Measurements from ENCODE around the gene PAQR8. TPM values are rescaled to one million over a fixed set of nuclear protein-coding genes. Genes with fewer than 3 reads are reported as not detected.

The PAQR8 gene
- polyA plus RNA-seq, 1 donor from 2014 or later: 1.8 TPM

DNA sequence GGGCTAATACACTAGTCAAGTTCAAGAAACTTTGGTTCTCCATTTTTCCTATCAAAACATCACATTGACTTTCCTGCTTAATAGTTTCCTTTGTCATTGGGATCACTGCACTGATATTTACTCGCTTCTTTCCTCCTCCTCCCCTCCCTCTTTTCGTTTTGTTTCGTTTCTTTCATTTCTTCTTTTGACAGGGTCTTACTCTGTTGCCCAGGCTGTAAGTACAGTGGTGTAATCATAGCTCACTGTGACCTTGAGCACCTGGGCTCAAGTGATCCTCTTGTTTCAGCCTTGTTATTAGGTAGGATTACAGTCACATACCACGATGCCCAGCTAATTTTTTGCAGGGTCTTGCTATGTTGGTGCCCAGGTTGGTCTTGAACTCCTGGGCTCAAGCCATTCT lies 12.3 kb downstream of the PAQR8 start:
- Histone ChIP-seq H3K9me3 (ENCODE audit: low read length) (no peaks in the 10 kb centered on the region), H3K27me3 (ENCODE audit: insufficient read depth, low read depth, low read length) (no peaks in the 10 kb centered on the region), H3K27ac (ENCODE audit: low read length) (no peak overlapping the region), H3K79me2 (replicated peaks; ENCODE audit: insufficient read depth, low read length) (no peaks in the 10 kb centered on the region), H3K9ac (ENCODE audit: low read length) (no peak overlapping the region), H3K9me2 (ENCODE audit: insufficient read depth, low read length) (no peaks in the 10 kb centered on the region), H3K4me3 (ENCODE audit: low read length) (no peak overlapping the region), H3K4me2 (ENCODE audit: low read length) (no peak overlapping the region), H4K20me1 (ENCODE audit: insufficient read depth) (no peaks in the 10 kb centered on the region), H3K36me3 (ENCODE audit: insufficient read depth, low read length) (no peaks in the 10 kb centered on the region), H2AFZ (ENCODE audit: low read depth, low read length) (no peak overlapping the region), H3F3A (ENCODE audit: insufficient read depth, low read length, poor library complexity, severe bottlenecking) (no peaks in the 10 kb centered on the region)
- TF ChIP-seq EZH2 (IDR thresholded peaks at IDR 0.05; ENCODE audit: borderline replicate concordance, insufficient read depth, low read length, poor library complexity, severe bottlenecking): no peak
- no peak for TF ChIP-seq TAF1 (IDR thresholded peaks at IDR 0.05; ENCODE audit: low read depth)
- TF ChIP-seq MXI1 (conservative IDR thresholded peaks at IDR 0.05; ENCODE audit: poor library complexity, severe bottlenecking): no peak
- TF ChIP-seq SMC3 (conservative IDR thresholded peaks at IDR 0.05; ENCODE audit: poor library complexity): no peak
- TF ChIP-seq, protein P1, sequence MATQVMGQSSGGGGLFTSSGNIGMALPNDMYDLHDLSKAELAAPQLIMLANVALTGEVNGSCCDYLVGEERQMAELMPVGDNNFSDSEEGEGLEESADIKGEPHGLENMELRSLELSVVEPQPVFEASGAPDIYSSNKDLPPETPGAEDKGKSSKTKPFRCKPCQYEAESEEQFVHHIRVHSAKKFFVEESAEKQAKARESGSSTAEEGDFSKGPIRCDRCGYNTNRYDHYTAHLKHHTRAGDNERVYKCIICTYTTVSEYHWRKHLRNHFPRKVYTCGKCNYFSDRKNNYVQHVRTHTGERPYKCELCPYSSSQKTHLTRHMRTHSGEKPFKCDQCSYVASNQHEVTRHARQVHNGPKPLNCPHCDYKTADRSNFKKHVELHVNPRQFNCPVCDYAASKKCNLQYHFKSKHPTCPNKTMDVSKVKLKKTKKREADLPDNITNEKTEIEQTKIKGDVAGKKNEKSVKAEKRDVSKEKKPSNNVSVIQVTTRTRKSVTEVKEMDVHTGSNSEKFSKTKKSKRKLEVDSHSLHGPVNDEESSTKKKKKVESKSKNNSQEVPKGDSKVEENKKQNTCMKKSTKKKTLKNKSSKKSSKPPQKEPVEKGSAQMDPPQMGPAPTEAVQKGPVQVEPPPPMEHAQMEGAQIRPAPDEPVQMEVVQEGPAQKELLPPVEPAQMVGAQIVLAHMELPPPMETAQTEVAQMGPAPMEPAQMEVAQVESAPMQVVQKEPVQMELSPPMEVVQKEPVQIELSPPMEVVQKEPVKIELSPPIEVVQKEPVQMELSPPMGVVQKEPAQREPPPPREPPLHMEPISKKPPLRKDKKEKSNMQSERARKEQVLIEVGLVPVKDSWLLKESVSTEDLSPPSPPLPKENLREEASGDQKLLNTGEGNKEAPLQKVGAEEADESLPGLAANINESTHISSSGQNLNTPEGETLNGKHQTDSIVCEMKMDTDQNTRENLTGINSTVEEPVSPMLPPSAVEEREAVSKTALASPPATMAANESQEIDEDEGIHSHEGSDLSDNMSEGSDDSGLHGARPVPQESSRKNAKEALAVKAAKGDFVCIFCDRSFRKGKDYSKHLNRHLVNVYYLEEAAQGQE (IDR thresholded peaks at IDR 0.05; ENCODE audit: borderline replicate concordance): no peak
- no peak for TF ChIP-seq EP300 (conservative IDR thresholded peaks at IDR 0.05; ENCODE audit: poor library complexity, severe bottlenecking)
- TF ChIP-seq, protein P2, sequence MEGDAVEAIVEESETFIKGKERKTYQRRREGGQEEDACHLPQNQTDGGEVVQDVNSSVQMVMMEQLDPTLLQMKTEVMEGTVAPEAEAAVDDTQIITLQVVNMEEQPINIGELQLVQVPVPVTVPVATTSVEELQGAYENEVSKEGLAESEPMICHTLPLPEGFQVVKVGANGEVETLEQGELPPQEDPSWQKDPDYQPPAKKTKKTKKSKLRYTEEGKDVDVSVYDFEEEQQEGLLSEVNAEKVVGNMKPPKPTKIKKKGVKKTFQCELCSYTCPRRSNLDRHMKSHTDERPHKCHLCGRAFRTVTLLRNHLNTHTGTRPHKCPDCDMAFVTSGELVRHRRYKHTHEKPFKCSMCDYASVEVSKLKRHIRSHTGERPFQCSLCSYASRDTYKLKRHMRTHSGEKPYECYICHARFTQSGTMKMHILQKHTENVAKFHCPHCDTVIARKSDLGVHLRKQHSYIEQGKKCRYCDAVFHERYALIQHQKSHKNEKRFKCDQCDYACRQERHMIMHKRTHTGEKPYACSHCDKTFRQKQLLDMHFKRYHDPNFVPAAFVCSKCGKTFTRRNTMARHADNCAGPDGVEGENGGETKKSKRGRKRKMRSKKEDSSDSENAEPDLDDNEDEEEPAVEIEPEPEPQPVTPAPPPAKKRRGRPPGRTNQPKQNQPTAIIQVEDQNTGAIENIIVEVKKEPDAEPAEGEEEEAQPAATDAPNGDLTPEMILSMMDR (IDR thresholded peaks at IDR 0.05; ENCODE audit: poor library complexity, severe bottlenecking): no peak
- TF ChIP-seq POLR2AphosphoS5 (IDR thresholded peaks at IDR 0.05): no peak
- no peak for TF ChIP-seq RAD21 (conservative IDR thresholded peaks at IDR 0.05)

DNA sequence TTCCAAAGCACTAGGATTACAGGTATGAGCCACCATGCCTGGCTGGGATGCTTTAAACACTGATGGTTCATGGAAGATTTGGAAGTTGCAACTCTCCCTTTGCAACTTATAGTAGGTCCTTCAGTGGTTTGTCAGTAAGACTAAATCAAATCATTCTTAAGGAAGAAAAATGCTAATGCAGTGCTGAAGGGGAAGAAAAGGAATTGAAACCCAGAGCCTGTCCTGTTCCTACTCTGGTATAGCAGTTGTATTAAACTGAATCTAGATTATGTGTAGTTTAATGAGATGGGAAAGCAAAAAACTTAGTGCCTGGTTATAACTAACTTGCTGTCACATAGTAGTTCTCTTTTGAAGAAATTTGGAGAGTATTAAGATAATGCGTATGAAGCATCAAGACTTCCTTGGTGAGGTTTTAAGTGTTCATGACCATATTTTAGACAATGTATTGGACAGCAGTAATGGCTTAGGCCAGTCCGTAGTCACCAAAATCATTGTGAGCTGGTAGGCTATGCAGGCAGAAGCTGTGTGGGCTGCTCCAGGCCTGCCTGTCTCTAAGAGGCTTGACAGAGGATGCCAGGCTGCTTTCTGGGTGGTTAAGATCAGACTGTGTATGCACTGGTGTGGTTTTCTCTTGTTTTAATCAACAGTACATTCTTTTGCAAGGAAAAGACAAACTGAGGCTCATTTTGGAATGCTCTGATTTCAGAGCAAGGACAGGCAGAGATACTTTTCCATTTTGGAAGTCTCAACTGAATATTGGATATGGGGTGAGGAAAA lies 14.0 kb downstream of the PAQR8 start:
- Histone ChIP-seq H3K4me2 (ENCODE audit: low read length) (no peak overlapping the region), H3K9ac (ENCODE audit: low read length) (no peak overlapping the region), H3K27ac (ENCODE audit: low read length) (no peak overlapping the region), H3K9me3 (ENCODE audit: low read length) (no peaks in the 10 kb centered on the region), H3K79me2 (replicated peaks; ENCODE audit: insufficient read depth, low read length) (no peaks in the 10 kb centered on the region), H3F3A (ENCODE audit: insufficient read depth, low read length, poor library complexity, severe bottlenecking) (no peaks in the 10 kb centered on the region), H2AFZ (ENCODE audit: low read depth, low read length) (no peak overlapping the region), H3K27me3 (ENCODE audit: insufficient read depth, low read depth, low read length) (no peaks in the 10 kb centered on the region), H4K20me1 (ENCODE audit: insufficient read depth) (no peaks in the 10 kb centered on the region), H3K36me3 (ENCODE audit: insufficient read depth, low read length) (no peaks in the 10 kb centered on the region), H3K4me3 (ENCODE audit: low read length) (no peak overlapping the region), H3K9me2 (ENCODE audit: insufficient read depth, low read length) (no peaks in the 10 kb centered on the region)
- no peak for TF ChIP-seq TAF1 (IDR thresholded peaks at IDR 0.05; ENCODE audit: low read depth)
- no peak for TF ChIP-seq POLR2AphosphoS5 (IDR thresholded peaks at IDR 0.05)
- TF ChIP-seq MXI1 (conservative IDR thresholded peaks at IDR 0.05; ENCODE audit: poor library complexity, severe bottlenecking): no peak
- no peak for TF ChIP-seq SMC3 (conservative IDR thresholded peaks at IDR 0.05; ENCODE audit: poor library complexity)
